ENCODE measurements around the gene HOXD3.

The HOXD3 gene

DNA sequence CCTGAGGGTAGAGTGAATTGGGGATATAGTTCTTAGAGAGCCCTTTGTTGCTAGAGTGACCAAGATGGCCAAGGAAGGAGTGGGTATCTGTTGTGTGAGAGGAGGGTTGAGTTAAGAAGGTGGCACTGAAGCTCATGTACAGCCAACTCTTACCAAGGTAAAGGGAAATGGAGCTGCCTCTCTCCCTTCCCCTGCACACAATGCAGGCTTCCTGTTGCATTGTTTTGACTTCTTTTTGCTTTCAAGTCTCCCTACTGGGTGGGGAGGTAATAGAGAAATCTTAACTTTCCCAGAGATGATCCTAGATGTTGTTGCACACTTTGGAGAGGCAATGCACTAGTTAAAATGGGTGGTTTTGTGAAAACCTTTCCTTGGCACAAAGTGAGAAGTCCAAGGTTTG is 55.2 kb downstream of the HOXD3 start:
- DNase-seq (ENCODE audit: low read depth): no peak

DNA sequence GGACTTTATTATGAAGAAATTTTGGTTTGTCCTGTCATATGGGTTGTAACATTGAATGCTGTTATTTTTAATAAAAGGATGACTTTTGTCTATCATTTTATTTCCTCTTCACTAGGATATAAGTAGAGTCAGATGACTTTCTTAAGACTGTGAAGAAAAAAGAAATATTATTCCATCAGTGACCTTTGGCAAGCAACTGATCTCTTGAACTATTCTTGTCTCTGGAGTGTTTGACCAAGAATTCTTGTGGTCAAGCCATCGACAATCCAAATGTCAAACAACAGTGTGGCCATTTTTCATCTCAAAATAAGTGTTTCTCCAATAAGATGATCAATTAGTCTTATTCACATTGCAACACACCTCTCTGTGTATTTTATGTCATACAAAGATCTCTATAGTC is 56.3 kb downstream of the HOXD3 start:
- DNase-seq (ENCODE audit: low read depth): no peak

Data from stromal cell of bone marrow (primary cell).